GM21737 (cell line): ENCODE data around the gene NMRK1.
A peak's percentile ranks its signal among the peaks of the same experiment; 100 is the strongest.

Experiments
- ATAC-seq: cut with Tn5 transposase; IDR thresholded peaks from one replicate; pipeline ENCODE4 v1.9.1; 2021; ENCODE audit warnings: mild to moderate bottlenecking, moderate library complexity; ENCODE audit not compliant: unreplicated experiment

Gene NMRK1

DNA sequence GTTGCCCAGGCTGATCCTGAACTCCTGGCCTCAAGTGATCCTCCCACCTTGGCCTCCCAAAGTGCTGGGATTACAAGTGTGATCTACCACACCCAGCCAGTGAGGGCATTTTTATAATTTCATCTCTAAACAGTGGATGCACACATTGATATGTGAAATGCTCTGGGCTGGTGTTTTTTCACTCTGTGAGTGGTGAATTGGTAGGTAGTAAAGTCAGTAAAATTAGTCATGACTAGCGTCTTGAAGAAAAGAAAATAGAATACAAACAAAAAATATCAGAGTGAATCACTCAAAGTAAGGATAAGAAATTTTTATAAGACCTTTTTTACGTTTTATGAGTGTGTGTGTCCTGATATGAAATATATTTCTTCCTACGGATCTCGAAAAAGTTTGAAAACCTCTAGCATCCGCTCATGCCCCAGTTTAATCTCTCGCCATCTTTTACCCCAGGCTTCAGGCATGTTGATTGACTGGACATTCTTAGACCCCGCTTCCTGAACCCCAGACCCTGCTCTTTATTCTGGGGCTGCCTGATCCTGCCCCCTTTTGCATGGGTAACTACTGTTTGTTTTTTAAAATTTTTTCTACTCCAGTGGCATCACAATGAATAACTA lies 14.3 kb upstream of the NMRK1 start:
- no peak for ATAC-seq

DNA sequence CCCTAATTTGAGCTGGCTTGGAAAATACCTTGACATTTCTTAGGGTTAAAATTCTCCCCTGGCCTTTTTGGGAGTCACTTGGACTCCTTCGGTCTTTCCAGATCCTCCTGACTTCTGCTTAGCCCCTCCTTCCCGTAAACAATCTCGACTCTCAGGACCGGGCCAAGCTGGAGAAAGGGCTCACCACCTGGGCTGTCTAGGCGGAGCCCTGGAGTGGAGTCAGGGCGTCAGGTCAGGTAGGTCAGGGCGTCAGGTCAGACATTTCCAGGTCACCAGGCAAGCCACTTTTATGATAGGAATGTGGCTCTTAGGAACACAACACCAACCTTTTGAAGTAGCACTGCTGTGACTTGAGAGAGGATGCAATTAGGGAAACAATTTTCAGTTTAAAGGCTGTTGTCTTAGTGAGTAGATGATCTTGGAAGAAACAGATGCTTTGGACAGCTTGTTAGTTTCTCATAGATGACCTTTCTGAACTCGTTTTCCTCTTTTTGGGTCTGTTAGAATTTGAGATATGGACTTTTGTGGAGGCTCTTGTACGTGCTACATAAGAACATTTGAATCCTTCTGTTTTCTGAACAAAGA lies 13.1 kb upstream of the NMRK1 start:
- no peak for ATAC-seq

DNA sequence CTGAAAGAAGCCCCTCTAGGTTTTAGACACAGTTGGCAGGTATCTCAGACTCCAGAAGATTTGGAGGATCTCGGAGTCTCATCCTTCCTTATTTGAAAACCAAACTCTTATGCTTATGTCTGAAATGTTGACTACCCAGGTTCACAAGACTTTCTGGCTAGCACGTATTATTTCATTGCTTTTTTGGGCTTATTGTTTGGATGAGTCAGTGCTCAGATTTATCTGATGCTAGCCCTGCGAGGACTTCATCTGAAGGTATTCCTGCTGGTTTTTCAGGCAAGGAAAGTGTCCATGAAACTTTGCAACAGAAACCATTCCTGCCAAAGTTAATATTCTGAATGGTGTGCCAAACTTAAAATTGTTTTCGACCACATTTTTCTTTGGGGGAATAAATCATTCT lies 8.8 kb upstream of the NMRK1 start:
- no peak for ATAC-seq

DNA sequence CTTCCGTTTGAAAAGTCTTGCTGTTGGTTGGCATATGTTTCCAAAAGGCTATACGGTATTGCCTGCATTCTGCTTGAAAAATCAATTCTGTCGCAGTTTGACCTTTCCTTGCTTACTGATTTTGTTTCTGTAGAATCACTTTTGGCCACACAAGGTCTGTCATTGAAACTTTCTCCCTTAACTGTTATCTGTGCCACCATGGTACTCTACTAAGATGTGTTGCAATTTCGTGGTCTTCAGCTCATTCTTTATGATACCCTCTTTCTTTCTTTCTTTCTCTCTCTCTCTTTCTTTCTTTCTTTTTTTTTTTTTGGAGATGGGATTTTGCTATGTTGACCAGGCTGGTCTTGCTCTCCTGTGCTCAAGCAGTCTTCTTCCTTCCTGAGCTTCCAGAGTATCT lies 4.8 kb upstream of the NMRK1 start:
- ATAC-seq: no peak

DNA sequence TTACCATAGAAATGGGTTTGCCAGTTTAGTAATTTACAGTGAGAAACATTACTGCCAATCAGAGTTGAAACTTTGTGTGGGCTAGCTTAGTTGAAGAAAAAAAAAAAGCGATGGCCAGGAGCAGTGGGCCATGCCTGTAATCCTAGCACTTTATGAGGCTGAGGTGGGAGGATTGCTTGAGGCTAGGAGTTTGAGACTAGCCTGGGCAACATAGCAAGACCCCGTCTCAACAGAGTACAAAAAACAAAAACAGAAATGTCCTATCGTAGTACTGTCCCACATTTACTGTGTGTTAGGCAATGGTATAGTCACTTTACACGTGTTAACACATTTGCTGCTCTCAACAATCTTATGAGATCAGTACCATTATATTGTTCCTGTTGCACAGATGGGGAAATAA lies 2.6 kb upstream of the NMRK1 start:
- ATAC-seq: no peak

DNA sequence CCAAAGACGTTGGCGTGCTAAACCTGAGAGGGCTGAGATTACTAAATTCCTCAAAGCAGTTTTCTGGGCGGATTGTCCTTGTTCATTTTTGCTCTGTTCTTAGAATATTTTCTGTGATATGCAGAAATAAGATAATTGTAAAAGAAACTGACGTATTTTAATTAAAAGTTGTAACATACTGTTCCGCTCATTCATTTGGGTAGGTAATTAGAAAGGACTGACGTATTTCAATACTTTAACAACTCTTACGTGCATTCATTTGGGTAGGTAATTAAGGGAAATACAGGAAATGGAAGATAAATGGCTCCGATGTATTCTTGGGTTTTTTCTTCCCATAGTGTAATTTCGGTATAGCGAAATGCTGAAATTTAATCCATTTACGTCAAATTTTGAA lies 1.4 kb upstream of the NMRK1 start:
- no peak for ATAC-seq

DNA sequence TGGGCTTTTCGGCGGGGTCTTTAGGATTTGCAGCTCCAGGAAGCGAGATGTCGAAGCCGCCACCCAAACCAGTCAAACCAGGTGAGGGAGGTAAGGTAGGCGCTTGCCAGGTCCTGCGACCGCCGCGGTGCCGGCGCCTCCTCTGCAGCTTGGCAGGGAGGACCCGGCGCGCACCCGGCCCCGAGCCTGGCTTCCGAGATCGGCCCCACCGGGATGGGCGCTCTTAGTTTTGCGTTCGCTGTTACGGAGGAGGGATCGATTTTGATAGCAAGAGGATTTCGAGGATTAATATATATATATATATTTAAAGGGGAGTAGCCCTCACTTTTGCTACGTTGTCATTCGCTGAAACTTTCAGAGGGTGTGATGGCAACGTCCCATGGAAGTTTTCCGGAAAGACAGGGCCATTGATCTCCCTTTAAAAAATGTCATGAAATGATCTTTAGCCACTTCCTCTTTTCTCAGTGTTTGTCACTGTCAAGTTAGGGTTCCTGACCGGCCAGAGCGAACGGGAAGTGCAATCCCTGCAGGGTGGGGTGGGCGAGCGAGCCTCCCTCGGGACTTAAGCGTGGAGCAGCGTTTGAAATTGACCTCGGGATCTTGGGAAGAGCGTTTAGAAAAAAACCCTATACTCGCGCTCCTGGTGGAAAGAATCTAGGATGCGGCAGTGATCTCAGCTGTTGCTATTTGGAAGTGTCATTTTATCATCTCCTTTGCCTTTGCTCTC lies 854 bp upstream of the NMRK1 start:
- peak; percentile 34 for ATAC-seq

DNA sequence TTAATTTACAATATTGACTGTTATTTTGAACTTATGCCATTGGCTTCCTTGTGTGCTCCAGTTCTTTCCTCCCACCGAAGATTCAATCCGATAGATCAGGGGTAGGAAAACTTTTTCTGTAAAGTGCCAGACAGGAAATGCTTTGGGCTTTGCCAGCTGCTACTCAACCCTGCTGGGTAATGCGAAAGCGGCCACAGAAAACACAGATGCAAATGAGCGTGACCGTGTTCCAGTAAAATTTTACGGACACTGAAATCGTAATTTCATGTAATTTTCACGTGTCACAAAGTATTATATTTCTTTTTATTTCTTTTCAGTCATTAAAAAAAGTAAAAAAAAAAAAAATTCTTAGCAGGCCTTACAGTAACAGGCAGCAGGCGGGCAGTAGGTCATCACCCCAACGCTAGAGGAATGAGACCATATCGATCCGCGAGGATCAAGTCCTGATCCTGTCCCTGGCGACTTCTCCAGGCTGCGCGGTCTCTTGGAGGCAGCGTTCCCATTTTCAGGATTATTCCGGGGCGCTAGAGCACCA lies 599 bp downstream of the NMRK1 start:
- peak; percentile 20 for ATAC-seq

DNA sequence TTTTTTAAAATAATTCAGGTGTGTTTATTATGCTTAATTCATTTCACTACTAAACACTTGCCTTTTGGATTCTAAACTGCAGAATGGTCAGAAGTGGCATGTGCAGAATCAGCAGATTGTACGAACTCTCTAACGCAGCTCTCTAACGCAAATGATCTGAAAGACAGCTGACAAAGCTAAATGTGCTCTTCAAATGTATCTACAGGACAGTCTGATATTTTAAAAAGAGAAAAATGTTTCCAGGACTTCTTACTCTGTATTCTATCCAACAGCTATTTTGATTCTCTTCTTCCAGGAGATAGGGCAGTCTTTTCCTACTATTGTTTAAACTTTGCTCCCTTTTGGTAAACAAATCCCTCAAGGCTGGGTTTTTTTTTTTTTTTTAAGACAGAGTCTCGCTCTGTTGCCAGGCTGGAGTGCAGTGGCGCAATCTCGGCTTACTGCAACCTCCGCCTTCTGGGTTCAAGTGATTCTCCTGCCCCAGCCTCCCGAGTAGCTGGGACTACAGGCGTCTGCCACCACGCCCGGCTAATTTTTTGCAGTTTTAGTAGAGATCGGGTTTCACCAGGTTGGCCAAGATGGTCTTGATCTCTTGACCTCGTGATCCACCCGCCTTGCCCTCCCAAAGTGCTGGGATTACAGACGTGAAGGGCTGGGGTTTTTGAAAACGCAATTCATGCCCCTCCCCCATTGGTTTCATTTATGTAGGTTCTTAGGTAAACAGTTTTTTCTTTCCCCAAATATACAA lies 1.2 kb downstream of the NMRK1 start:
- no peak for ATAC-seq

DNA sequence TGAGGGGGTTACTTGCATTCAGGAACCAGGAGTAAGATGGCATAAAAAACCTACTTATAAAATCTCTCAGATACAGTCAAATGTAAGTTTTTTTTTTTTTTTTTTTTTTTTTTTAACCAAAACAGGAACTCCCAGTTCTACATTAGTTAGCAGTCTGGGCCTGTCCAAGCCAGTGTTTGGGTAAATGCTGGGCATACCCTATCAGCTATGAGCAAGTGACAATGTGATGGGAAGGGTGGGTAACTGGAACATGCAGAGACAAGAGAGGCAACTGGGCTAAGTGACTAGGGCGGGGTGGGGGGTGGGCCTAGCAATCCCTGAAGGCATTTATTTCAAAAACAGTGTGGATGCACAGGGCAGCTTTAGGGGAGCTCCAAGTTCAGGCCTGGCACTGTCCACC lies 2.3 kb downstream of the NMRK1 start:
- no peak for ATAC-seq

DNA sequence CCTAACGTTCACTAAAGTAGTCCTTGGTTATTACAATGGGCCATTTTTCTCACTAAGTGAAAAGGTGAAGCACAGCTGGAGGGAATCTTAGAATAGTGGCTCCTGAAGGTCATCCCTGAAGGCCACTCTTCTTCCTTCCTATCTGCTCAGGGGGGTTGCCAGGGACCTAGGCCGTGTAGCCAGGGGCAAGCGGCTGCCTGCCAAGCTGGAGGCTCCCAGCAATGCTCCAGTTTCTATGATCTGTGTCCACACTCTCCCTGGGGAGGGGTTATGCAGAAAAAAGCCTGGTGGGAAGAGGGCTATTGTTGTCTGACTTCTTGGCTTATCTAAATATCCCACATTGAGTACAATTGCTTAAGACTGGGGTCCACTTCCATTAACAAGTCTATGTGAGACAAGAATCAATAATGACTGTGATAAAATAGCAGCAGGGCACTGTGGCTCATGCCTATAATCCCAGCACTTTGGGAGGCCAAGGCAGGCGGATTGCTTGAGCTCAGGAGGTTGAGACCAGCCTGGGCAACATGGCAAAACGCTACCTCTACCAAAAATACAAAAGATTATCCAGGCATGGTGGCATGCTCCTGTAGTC lies 3.8 kb downstream of the NMRK1 start:
- no peak for ATAC-seq

DNA sequence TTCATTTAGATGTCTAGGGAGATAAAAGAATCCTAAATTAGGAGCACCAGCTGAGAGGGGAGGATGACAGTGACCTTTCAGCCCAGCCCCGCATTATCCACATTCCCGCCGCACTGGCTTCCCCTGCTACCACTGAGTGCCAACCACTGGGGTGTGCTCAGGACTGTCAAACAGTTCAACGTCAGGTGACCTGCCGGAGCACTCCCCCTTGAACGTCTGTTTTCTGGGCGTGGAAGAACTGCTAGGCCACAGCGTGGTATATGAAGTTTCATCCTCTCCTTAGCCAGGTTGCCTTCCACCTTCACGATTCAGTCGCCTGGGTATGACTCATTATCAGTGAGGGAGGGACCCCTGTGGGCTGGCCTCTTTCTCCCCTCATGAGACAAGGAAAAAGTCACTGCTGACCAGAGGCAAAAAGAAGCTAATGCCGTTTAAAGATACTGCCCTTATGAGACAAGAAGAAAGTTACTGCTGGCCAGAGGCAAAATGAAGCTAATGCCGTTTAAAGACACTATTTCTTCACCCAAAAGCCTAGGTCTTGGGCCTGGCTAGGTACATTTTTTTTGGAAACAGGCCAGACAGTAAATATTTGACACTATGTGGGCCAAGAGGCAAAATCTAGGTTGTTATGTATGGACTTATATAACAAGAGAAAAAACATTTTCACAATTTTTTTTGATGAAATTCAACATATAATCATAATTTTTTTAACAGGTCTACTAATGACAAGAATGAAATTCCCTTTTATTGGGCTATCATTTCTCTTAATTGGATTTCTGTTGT lies 4.6 kb downstream of the NMRK1 start:
- ATAC-seq: no peak

DNA sequence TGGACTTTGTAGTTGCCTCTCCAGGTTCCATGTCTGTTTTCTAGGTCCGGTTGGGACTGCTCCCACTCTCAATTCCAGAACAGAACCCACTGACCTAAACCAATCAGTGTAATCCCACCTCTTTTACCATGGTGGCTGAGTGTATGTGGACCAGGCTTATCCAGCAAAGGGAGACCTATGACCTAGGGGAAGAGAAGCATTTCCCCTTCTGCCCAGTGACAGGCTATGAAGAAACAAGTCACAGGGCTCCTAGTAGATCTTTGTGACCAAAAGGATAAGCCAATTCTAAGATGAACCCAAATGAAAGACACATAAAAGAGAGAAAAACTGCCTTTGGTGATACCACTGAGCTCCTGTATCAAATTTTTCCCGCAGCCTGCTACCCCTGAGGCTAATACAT lies 6.3 kb downstream of the NMRK1 start:
- ATAC-seq: no peak

DNA sequence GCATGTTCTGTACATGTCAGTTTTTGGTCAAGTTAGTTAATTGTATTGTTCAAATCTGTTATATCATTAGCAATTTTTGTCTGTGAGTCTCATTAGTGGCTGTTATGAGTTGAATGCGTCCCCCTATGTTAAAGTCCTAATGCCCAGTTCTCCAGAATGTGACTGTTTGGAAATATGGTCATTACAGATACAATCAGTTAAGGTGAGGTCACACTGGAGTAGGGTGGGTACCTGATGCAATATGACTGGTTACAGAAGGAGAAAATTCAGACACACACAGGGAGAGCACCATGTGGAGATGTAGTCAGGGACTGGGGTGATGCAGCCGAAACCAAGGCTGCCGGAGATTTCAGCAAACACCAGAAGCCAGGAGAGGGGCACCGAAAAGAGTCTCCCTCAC lies 15.1 kb downstream of the NMRK1 start:
- ATAC-seq: no peak

DNA sequence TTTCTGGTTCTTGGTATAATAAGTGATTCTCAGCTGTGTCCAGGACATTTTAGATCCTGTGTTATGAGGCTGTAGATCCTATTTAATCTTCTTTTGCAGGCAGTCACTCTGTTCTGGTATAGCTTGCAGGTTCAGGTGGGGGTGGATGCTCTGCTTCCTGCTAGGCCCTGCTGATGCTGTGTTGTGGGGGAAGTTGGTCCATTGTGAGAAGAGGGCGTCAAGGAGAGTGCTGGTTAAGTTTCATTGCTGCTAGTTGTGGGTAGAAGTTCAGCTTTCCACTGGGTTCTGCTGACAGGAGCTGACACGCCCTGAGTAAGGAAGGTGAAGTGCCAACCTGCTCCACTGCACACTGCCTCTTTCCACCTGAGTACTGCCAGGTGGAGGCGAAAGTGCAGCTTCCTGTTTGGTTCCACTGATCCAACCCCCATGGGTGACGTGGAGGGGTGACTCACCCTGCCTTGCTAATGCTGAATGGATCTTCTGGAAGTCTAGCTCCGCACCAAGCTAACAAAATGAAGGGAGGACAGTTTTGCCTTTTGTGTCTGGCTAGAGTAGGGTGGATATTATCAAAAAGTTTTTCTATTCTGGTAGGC lies 16.3 kb downstream of the NMRK1 start:
- ATAC-seq: peak; percentile 54

DNA sequence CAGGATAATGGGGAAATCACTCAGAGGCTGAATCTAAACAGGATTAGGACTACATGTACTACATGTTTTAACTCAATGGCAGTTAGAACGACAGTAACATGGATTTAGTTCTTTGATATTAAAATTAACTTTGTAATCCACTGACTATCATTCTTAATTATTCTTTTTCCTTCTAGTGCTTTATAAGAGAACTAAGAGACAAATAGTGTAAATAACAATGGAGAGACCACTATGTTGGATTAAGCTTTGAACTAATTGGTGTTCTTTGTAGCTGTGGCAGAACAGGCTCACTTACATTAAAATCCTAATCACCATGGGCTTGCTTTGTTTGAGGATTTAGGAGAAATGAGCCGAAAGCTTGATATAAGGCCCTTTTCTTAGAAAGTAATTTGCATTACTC lies 18.8 kb downstream of the NMRK1 start:
- ATAC-seq: no peak

DNA sequence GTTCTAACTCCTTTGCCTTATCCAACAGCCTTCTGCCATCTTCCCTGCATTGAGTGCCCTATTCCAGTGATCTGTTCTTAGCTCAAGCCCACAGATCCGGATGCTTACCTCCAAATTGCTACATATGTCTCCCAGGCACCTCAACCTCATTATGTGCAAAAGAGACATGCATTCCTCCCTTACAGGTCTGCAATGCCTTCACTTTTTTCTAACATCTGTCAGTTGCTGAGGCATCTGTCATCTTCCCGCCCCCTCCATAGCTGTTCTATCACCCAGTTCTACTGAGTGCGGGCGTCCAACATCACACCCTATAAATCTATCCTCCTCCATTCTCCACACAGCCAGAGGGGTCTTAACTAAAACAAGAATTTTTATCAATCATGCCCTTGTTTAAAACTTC lies 20.1 kb downstream of the NMRK1 start:
- ATAC-seq: no peak

DNA sequence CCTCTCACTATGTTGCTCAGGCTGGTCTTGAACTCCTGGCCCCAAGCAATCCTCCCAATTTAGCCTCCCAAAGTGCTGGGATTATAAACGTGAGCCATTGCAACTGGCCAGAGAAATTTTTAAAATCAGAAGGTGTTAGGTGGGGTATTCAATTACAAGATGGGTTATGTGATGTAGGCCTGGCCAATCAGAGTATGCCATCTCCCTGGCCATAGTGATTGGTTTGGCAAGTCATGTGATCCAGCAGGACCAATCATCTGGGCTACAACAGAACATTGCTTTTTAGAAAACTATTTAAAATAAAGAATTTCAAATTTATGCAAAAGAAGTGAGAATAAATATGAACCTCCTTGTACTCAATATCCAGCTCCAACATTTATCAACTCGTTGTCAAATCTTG lies 22.4 kb downstream of the NMRK1 start:
- no peak for ATAC-seq

DNA sequence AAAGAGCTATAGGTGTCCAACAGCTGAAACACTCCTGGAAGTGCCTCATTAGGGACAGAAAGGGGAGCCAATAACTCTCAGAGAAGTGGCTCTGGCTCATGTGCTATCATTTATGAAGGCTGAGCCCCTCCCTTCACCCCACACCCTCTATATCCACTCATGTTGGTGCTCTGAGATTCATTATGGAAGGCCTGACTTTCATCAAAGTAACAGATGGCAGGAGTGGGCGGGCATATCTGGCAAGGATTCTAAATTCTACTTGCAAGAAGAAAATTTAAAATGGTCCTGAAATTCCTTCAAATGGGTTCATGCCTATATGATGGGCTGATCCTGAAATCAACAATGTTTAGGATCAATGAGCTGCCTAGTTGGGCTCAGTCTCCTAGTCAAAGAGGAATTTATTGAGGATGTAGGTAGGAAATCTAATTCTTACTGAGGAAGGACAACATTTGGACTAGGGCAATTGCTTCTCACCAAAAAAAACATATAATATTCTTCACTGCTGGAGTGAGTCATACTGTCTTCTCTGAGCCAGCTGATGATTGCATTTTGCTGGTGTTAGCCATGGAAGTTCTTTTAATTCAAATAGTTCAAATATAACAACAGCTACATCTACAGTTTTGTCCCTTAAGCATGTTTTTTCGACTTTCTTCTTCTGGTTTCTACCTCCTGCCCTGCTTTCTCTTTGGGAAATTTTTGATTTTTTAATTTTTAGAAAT lies 23.5 kb downstream of the NMRK1 start:
- no peak for ATAC-seq
